PFSK-1 (cell line): ENCODE results near the gene CGREF1.

Source experiments
- FOXP2 ChIP-seq: optimal IDR thresholded peaks from 2 replicates; pipeline ENCODE3; 2011; ENCODE audit warnings: borderline replicate concordance, control low read depth, inconsistent platforms; ENCODE audit not compliant: insufficient read depth; ENCODE audit errors: extremely low read length, extremely low read depth
- POLR2AphosphoS5 ChIP-seq: IDR thresholded peaks from 2 replicates; pipeline ENCODE4 v1.6.1; 2012; ENCODE audit warnings: low read depth, mild to moderate bottlenecking, control low read depth, low read length, moderate library complexity
- REST ChIP-seq, 2 experiments: IDR thresholded peaks; 2 replicates each; pipeline versions ENCODE4 v1.6.1 to v1.8.0; 2011 to 2012; ENCODE audit warnings: low read depth in 2 of 2, low read length in 2 of 2, control low read depth in 1 of 2, inconsistent platforms in 1 of 2, mild to moderate bottlenecking in 1 of 2, moderate library complexity in 1 of 2; ENCODE audit not compliant: insufficient read depth in 1 of 2
- TAF1 ChIP-seq: IDR thresholded peaks from 2 replicates; pipeline ENCODE4 v1.6.1; 2012; ENCODE audit warnings: low read length, control low read depth, borderline replicate concordance; ENCODE audit not compliant: insufficient read depth

- no peak for TF ChIP-seq TAF1
- no peak for TF ChIP-seq REST (IDR thresholded peaks at IDR 0.05; ENCODE audit: insufficient read depth in 1 of 2, low read depth in 2 of 2, low read length in 2 of 2)
- TF ChIP-seq POLR2AphosphoS5, result no peak
- TF ChIP-seq FOXP2, result no peak
These were observed 46.7 kb downstream of the CGREF1 start for GRCh38 chr2:27071990-27072830.
